ENCODE measurements around the gene KCNAB2.
A peak's percentile ranks its signal among the peaks of the same experiment; 100 is the strongest.

Gene KCNAB2

DNA sequence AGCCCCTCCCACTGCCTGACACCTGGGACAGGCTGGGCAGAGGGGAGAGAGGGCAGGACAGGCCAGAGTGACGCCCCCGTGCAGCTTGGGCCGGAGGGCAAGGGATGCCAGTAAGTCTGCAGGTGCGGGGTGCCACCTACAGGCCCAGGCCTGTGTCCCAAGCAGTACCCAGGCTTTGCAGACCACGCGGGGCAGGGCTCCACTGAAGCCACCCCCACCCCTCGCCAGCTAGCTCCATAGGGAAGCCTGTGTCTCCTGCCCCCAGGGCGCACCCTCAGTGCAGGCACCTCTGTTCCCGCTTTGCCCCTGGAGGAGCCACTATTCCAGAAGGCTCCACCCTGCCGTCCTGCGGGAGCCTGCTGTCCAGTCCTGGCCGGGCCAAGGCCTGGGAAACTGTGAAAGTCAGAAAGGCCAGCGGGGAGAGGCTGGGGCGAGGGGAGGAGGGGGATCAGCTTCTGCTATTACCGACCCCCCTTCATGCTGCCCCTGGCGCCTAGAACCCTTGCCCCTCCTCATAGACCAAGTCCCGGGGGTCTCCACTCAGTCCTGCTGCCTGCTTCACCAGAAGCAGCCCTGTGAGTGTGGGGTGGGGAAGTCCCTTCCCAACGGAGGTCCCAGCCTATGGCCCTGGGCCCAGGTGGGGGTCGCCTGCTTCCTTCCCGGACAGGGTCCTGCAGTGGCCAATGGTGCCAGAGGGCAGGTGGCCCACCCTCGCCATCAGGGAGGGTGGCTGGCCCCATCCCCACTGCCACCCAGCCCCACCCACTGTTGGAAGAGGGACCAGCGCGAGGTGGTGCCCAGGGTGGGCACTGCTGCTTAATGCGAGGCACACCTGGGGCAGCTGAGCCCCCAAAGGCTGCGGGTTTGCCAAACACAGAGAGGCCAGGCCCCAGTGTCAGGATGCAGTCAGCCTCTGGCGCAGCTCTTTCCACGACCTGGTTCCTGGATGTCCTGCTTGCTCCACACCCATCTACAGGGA, 54.4 kb downstream of the KCNAB2 start:
- DNase-seq = no peak

DNA sequence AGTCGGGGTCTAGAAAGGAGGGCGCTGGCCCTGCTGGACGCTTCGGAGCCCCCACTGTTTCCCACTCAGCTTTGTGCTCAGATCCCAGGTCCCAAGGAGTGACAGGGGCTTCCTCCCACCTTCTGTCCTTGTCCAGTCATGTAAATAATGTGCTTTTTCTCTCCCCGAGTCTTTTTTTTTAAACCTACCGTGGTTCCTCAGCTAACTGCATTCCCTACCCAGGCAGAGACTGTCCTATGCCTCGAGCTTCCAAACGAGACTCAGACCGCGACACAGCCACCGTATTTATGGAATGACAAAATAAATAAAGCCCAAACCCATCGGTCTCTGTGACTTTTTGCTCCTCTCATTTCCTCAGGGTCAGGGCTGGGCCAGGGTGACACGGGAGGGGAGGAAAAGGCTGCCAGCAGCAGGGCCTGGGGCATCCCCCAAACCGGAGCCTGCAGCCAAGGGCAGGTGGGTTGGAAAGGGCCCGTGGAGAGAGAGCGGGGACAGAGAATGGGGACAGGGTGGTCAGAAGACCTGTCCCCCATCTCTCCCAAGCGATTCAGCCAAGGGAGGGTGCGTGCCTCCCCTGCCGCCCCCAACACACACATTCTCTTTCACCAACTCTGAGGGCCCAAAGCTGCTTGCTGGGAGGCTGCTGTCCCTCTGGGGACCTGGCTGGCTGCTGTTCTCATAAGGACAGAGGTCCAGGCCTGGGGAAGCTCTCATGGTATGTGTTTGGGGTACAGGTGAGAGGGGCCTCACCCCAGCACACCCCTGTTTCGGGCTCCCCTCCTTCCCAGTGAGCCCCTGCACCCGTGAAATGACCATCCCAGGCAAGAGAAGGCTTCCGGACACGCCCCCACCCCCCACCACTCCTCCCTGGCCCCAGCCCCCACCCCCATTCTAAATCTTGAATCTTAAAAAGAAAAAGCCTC, 55.4 kb downstream of the KCNAB2 start:
- no peak for DNase-seq

GRCh38 chr1:6101826-6102531, 56.3 kb downstream of the KCNAB2 start:
- DNase-seq = no peak

GRCh38 chr1:6102532-6102845, 56.8 kb downstream of the KCNAB2 start:
- no peak for DNase-seq

- DNase-seq = no peak
These were observed 57.6 kb downstream of the KCNAB2 start for GRCh38 chr1:6103111-6103853.

- DNase-seq = no peak
These were observed 58.3 kb downstream of the KCNAB2 start for GRCh38 chr1:6103854-6104530.

DNA sequence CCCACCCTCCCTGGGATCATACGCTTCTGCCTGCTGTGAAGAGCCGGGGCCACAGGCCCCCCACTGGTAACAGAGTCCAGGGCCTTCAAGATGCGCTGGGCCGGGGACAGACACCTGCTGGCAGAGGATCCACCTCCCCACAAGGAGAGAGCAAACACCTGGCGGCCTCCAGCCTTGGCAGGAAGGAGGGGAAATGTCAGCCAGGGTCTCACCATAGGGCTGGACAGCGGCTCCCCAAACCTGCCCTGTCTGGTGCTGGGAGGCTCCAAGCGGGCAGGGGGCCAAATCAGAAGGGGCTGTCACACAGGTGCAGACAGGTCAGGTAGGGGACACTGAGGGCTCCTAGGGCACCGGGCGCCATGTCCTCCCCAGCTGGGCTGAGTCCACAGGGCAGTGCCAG, 58.9 kb downstream of the KCNAB2 start:
- peak; percentile 12 for DNase-seq

- no peak for DNase-seq
These were observed 59.6 kb downstream of the KCNAB2 start for GRCh38 chr1:6105218-6105679.

- DNase-seq = no peak
These were observed 60.1 kb downstream of the KCNAB2 start for GRCh38 chr1:6105763-6106162.

DNA sequence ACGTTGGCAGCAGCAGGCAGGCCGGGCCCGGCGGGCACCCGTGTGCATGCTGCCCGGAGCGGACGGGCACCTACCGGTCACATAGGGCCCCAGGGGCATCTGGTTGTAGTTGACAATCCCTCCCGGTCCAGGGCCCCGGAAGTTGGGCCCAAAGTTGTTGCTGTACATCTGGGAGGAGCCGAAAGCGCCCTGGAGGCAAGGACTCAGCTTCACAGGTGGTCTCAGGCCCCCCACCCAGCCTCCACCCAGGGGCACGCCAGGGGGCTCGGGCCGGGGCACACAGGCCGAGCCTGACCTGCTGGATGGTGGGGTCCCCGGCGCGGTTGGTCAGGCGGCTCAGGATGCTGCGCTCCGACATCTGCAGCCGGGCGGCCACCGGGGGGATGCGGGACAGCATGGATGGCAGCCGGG, 60.6 kb downstream of the KCNAB2 start:
- no peak for DNase-seq

DNA sequence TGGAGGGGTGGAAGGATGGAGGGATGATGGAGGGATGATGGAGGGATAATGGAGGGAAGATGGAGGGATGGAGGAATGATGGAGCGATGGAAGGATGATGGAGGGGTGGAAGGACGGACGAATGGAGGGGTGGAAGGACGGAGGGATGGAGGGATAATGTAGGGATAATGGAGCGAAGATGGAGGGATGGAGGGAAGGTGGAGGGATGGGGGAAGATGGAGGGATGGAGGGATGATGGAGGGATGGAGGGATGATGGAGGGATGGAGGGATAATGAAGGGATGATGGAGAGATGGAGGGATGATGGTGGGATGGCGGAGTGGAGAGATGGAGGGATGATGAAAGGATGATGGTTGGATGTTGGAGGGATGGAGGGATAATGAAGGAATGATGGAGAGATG, 61.3 kb downstream of the KCNAB2 start:
- DNase-seq = no peak

DNA sequence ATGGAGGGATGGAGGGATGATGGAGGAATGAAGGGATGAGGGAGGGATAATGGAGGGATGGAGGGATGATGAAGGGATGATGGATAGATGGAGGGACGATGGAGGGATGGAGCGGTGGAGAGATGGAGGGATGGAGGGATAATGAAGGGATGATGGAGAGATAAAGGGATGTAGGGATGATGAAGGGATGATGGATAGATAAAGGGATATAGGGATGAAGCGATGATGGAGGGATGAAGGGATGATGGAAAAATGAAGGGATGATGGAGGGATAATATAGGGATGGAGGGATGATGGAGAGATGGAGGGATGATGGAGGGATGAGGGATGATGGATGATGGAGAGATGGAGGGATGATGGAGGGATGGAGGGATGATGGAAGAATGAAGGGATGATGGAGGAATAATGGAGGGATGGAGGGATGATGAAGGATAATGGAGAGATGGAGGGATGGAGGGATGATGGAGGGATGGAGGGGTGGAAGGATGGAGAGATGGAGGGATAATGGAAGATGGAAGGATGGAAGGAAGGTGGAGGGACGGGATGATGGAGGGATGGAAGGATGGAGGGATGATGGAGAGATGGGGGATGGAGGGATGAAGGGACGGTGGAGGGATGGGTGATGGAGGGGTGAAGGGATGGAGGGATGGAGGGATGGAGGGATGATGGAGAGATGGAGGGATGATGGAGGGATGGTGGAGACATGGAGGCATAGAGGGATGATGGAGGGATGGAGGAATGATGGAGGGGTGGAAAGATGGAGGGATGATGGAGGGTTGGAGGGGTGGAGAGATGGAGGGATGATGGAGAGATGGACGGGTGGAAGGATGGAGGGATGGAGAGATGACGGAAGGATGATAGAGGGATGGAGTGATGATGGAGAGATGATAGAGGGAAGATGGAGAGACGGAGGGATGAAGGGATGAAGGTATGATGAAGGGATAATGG, 62.0 kb downstream of the KCNAB2 start:
- DNase-seq = no peak

DNA sequence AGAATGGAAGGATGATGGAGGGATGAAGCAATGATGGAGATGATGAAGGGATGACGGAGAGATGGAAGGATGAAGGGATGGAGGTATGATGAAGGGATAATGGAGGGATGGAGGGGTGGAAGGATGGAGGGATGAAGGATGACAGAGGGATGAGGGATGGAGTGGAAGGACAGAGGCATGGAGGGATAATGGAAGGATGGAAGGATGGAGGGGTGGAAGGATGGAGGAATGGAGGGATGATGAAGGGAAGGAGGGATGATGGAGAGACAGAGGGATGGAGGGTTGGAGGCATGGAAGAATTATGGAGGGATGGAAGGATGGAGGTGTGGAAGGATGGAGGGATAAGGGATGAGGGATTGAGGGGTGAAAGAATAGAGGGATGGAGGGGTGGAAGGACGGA, 62.8 kb downstream of the KCNAB2 start:
- DNase-seq = no peak

DNA sequence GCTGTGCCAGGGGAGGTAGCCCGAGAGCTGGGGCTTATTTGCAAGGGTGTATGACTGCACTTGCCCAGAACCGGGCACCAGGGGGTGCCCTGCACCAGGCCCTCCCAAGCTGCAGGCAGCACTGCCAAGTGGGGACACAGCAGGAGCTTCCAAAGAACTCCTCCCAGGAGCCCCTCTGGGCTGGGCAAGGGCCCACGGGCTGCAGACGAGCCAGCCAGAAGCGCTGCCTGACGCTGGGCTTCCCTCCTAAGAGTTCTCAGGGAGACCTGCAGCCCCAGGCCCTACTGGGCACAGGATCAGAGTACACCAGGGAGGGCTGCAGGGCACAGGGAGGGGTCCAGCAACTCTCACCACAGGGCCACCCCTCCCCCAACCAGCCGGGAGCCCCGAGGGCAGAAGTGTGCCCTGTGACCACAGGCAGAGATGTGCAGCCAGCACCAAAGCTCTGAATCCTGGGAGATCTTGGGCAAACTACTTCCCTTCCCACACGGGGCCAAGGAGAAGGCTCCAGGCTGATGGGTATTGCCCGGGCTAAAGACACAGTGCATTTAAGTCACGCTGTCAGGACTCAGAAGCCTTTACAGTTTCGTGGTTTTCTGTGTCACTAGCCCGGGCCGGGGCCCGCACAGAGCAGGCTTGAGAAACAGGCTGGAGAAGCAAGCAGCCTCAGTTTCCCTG, 63.4 kb downstream of the KCNAB2 start:
- peak; percentile 57 for DNase-seq

DNA sequence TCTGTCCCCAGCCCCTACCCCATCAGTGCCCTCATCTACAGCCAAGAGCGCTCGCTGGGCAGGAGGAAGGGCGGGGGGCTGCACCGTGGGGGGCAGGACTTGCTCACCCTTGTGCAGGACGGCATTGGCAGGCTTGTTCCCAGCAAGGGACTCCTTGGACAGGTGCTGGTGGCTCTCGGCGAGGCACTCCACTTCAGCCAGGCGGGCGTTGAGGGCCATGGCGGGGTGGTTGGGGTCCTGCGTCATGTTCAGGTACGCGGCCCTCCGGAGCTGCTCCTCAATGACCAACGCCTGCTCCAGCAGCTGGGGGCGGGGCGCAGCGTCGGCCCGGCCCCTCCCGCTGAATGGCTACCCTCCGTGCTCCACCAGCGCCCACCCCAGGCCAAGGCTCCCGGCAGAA, 64.0 kb downstream of the KCNAB2 start:
- DNase-seq = no peak

DNA sequence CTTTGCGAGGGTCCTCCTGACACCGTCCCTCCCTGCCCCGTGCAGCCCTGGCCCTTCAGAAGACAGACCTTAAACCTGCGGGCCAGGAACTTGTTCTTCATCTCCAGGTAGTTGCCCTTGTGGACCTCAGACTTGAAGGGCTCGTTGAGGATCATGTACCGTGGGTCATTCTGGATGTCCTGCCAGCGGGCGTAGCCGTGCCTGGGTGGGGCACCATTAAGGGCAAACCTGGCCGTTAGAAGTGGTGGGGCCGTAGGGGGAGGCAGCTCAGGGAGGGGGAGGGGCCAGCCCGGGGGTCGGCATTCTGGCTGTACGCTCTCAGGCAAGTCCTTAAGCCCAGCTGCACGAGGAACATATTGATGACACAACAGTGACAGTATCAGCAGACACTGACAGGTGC, 64.6 kb downstream of the KCNAB2 start:
- no peak for DNase-seq

DNA sequence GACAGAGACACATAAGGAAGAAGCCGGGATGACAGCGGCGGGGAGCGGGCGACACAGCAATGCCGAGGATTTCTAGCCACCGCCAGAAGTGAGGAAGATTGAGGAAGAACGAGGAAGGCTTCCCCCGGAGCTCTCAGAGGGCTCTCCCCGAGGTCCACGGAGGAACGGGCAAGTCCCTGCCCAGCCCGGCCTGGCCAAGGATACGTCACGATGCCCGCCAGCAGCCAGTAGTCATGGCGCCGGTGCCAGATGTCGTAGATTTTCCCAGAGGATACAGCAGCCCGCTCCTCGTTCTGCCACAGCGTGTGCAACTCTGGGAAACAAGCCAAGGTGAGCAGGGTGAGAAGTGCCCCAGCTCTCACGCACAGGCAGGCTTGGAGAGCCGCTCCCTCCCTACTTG, 65.9 kb downstream of the KCNAB2 start:
- DNase-seq = no peak

DNA sequence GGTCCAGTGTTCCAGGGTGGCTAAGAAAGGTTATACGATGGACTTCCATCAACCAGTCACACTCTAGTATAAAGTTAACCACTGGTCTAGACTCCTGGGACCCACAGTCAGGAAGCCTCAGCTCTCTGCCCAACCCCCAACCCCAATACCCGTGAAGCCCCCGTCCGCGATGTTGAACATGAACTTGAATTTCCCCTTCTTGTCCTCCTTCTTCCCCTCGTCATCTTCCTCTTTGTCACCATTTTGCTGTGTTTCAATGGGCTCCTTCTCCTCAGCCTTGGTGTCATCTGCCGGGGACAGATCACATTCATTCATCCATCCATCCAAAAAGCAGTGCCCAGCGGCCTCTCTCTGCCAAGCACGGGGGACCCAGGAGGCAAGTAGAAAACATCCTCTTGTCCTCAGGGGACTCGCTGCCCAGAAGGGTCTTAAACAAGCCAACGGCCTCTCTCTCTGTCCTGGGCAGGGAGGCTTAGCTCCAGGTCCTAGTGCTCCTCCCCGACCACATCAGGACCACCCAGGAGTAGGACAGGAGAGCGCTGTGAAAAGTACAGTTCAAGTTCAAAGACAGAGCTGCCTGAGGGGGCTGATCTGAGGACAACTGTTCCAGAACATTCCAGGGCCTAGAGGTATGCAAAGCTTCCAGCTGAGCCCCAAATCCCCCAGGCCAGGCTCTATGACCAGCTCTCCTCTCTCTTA, 66.5 kb downstream of the KCNAB2 start:
- DNase-seq = no peak

- DNase-seq = no peak
These were observed 67.0 kb downstream of the KCNAB2 start for GRCh38 chr1:6112690-6113005.

GRCh38 chr1:6113116-6113515, 67.4 kb downstream of the KCNAB2 start:
- no peak for DNase-seq

Data from NCI-H146 (cell line).